ENCODE results near the gene MSLN. TPM values are rescaled to one million over a fixed set of nuclear protein-coding genes. Genes with fewer than 3 reads are reported as not detected.

Gene MSLN
- polyA plus RNA-seq, 4 donors: 11.6 to 26.2 (median 20.2) TPM

- no peak for DNase-seq (ENCODE audit: low read depth in 4 of 4, low spot score in 2 of 4)
Measured at GRCh38 chr16:722835-723633, 37.5 kb upstream of the MSLN start.

- no peak for DNase-seq (ENCODE audit: low read depth in 4 of 4, low spot score in 2 of 4)
Measured at GRCh38 chr16:723695-724094, 36.8 kb upstream of the MSLN start.

- DNase-seq (ENCODE audit: low read depth in 4 of 4, low spot score in 2 of 4): no peak
Measured at GRCh38 chr16:724188-725040, 36.1 kb upstream of the MSLN start.

- no peak for DNase-seq (ENCODE audit: low read depth in 4 of 4, low spot score in 2 of 4)
Measured at GRCh38 chr16:725041-725376, 35.5 kb upstream of the MSLN start.

- DNase-seq (ENCODE audit: low read depth in 4 of 4, low spot score in 2 of 4): no peak
Measured at GRCh38 chr16:725463-726187, 34.9 kb upstream of the MSLN start.

GRCh38 chr16:726188-726437, 34.4 kb upstream of the MSLN start:
- DNase-seq (ENCODE audit: low read depth in 4 of 4, low spot score in 2 of 4): no peak

GRCh38 chr16:726438-727290, 33.9 kb upstream of the MSLN start, which contains the start of the genes CCDC78 and HAGHL:
TSS of gene CCDC78 (minus strand) at chr16:726443. CDS start at chr16:726367, 76 bp downstream.
TSS of gene HAGHL (plus strand) at chr16:727106. CDS start at chr16:727510, 404 bp downstream.
- DNase-seq (ENCODE audit: low read depth in 4 of 4, low spot score in 2 of 4): no peak

GRCh38 chr16:727291-727977, 33.1 kb upstream of the MSLN start:
- no peak for DNase-seq (ENCODE audit: low read depth in 4 of 4, low spot score in 2 of 4)

- no peak for DNase-seq (ENCODE audit: low read depth in 4 of 4, low spot score in 2 of 4)
Measured at GRCh38 chr16:728131-728889, 32.2 kb upstream of the MSLN start.

GRCh38 chr16:728890-729744, 31.4 kb upstream of the MSLN start:
- DNase-seq (ENCODE audit: low read depth in 4 of 4, low spot score in 2 of 4): no peak

- no peak for DNase-seq (ENCODE audit: low read depth in 4 of 4, low spot score in 2 of 4)
Measured at GRCh38 chr16:729768-730665, 30.5 kb upstream of the MSLN start.

- no peak for DNase-seq (ENCODE audit: low read depth in 4 of 4, low spot score in 2 of 4)
Measured at GRCh38 chr16:730666-731509, 29.6 kb upstream of the MSLN start.

- no peak for DNase-seq (ENCODE audit: low read depth in 4 of 4, low spot score in 2 of 4)
Measured at GRCh38 chr16:732332-732731, 28.2 kb upstream of the MSLN start.

GRCh38 chr16:732936-733335, 27.6 kb upstream of the MSLN start:
- no peak for DNase-seq (ENCODE audit: low read depth in 4 of 4, low spot score in 2 of 4)

GRCh38 chr16:733382-734207, 26.9 kb upstream of the MSLN start:
- no peak for DNase-seq (ENCODE audit: low read depth in 4 of 4, low spot score in 2 of 4)
